Measurements from ENCODE around the gene KCNG3. TPM values are rescaled to one million over a fixed set of nuclear protein-coding genes. Genes with fewer than 3 reads are reported as not detected.

KCNG3 gene
- total and polyA plus RNA-seq, 2 of the 13 experiments (the other 11 are each of a cell fraction or from before 2014, with no cell fraction given), result 2.8 to 4.8 TPM

- TF ChIP-seq HNRNPLL (IDR thresholded peaks at IDR 0.05; ENCODE audit: low read depth, low read length, poor library complexity, severe bottlenecking), result no peak
- TF ChIP-seq ZSCAN30 (CRISPR knock-in tag; IDR thresholded peaks at IDR 0.05), result no peak
These were observed 58.2 kb downstream of the KCNG3 start (continued) for GRCh38 chr2:42435628-42436027.

GRCh38 chr2:42430188-42430587 is 63.6 kb downstream of the KCNG3 start:
- Histone ChIP-seq H3K4me2 (ENCODE audit: low read depth, low read length) (no peak overlapping the region), H2AFZ (ENCODE audit: low read length) (no peak overlapping the region), H3K9ac (ENCODE audit: insufficient read depth, low read depth, low read length) (no peak overlapping the region), H3K27ac (ENCODE audit: extremely low read length, insufficient read depth, low read length) (no peak overlapping the region), H3K36me3 (replicated peaks in 1 of 2; ENCODE audit: control insufficient read depth in 1 of 2, insufficient read depth in 2 of 2, low read length in 2 of 2) (no peaks in the 10 kb centered on the region; a peak in 1 of 5 replicates), H3K4me3 (replicated peaks in 1 of 3; ENCODE audit: insufficient read depth in 1 of 3, low read depth in 2 of 3, low read length in 3 of 3) (no peak overlapping the region), H3K4me1 (ENCODE audit: insufficient read depth, low read length) (peaks cover 15% of the 10 kb centered on the region), H3K27me3 (ENCODE audit: control insufficient read depth in 1 of 2, insufficient read depth in 2 of 2, low read length in 2 of 2) (no peaks in the 10 kb centered on the region), H3K9me3 (ENCODE audit: low read length) (no peaks in the 10 kb centered on the region), H4K20me1 (ENCODE audit: insufficient read depth, low read length) (no peaks in the 10 kb centered on the region), H3K79me2 (ENCODE audit: insufficient read depth, low read length) (no peaks in the 10 kb centered on the region)
- POLR2A ChIA-PET, result no interaction called here
- intact Hi-C loops (cut with micrococcal nuclease; ENCODE audit: unreplicated experiment) (no loop called here), in situ Hi-C loops (cut with HindIII; ENCODE audit: extremely low pct_ligation_motif_present, low pct_unique_long_range_greater_than_20kb) (no loop called here)
- 96% methylated on average over 4 of the region's 4 CpGs for WGBS (ENCODE audit: low lambda C conversion rate)
- DNase-seq (ENCODE audit: low spot score) (no peak), ATAC-seq (no peak), FAIRE-seq (no peak)
- BruUV-seq (replicated peaks), result no TSS peak
- CTCF ChIA-PET (ENCODE audit: low intra/inter-chr PET ratio, low total read pairs), result no interaction called here
- no peak for TF ChIP-seq TBX3 (IDR thresholded peaks at IDR 0.05; ENCODE audit: borderline replicate concordance)
- TF ChIP-seq ZBTB49 (CRISPR knock-in tag; IDR thresholded peaks at IDR 0.05; ENCODE audit: borderline replicate concordance), result no peak
- TF ChIP-seq ZNF350 (CRISPR knock-in tag; IDR thresholded peaks at IDR 0.05; ENCODE audit: borderline replicate concordance, low read depth), result no peak
- TF ChIP-seq ZNF839 (CRISPR knock-in tag; IDR thresholded peaks at IDR 0.05; ENCODE audit: borderline replicate concordance), result no peak
- no peak for TF ChIP-seq SCMH1 (CRISPR knock-in tag; IDR thresholded peaks at IDR 0.05; ENCODE audit: borderline replicate concordance)
- no peak for TF ChIP-seq THAP7 (CRISPR knock-in tag; IDR thresholded peaks at IDR 0.05)
- TF ChIP-seq SALL2 (CRISPR knock-in tag; IDR thresholded peaks at IDR 0.05), result no peak
- no peak for TF ChIP-seq USF2 (IDR thresholded peaks at IDR 0.05; ENCODE audit: low read depth, low read length)
- TF ChIP-seq USF2 (CRISPR knock-in tag; IDR thresholded peaks at IDR 0.05; ENCODE audit: borderline replicate concordance), result no peak
- no peak for TF ChIP-seq REST (IDR thresholded peaks at IDR 0.05; ENCODE audit: borderline replicate concordance in 1 of 2, low read depth in 1 of 2, low read length in 2 of 2)
